Breast epithelium (tissue), 4 donors: Measurements from ENCODE around the gene CTNNA1. TPM values are rescaled to one million over a fixed set of nuclear protein-coding genes. Genes with fewer than 3 reads are reported as not detected.

Experiments
- DNase-seq, 2 donors: peaks; one replicate each; pipeline ENCODE4 v3.0.0-alpha.2; 2019; ENCODE audit warnings: low spot score in 2 of 2
- H3K27ac ChIP-seq, 2 donors: fragments of 200-600 bp; sonication (generic) in 1 of 2; one replicate each; pipeline ENCODE4 v1.5.1; 2016 to 2019; ENCODE audit warnings: mild to moderate bottlenecking in 1 of 2
- H3K27me3 ChIP-seq, 2 donors: fragments of 200-600 bp; sonication (generic) in 1 of 2; one replicate each; pipeline versions ENCODE4 v1.5.1 to v1.6.0; 2017 to 2019; ENCODE audit warnings: control low read depth in 1 of 2, mild to moderate bottlenecking in 1 of 2
- H3K36me3 ChIP-seq: fragments of 200-600 bp; one replicate; pipeline ENCODE4 v1.5.1; 2019
- H3K4me1 ChIP-seq, 2 donors: fragments of 200-600 bp; sonication (generic); one replicate each; pipeline ENCODE4 v1.5.1; 2016 to 2019; ENCODE audit warnings: control low read depth in 1 of 2
- H3K4me3 ChIP-seq, 3 donors: fragments of 200-600 bp; sonication (generic); 1 replicate in 2 of 3; 2 replicates in 1 of 3; pipeline ENCODE4 v1.5.1; 2016 to 2019; ENCODE audit warnings: mild to moderate bottlenecking in 3 of 3, moderate library complexity in 2 of 3
- H3K9me3 ChIP-seq, 2 donors: fragments of 200-600 bp; sonication (generic) in 1 of 2; one replicate each; pipeline ENCODE4 v1.5.1; 2016 to 2019; ENCODE audit warnings: control low read depth in 1 of 2
- CTCF ChIP-seq, 3 donors: fragments of 450-650 bp; IDR thresholded peaks; one replicate each; pipeline ENCODE4 v1.5.1; 2016 to 2017; ENCODE audit warnings: antibody characterized with exemption in 3 of 3, mild to moderate bottlenecking in 3 of 3, moderate library complexity in 3 of 3
- POLR2A ChIP-seq: fragments of 450-650 bp; IDR thresholded peaks from one replicate; pipeline ENCODE4 v1.6.1; 2016; ENCODE audit warnings: antibody characterized with exemption, mild to moderate bottlenecking, moderate library complexity
- POLR2AphosphoS5 ChIP-seq, 3 donors: sonication (generic); formaldehyde crosslinking; IDR thresholded peaks; one replicate each; pipeline ENCODE4 v1.6.1; 2017; ENCODE audit warnings: antibody characterized with exemption in 3 of 3
- intact Hi-C: fragments of 100-400 bp; cut with DNase I; formaldehyde crosslinking; loops from one replicate; pipeline ENCODE4 v1.15.1; 2023; ENCODE audit warnings: low total_unique reads
- total RNA-seq, 3 donors: library from RNA; depleted of rRNA; stranded (reverse); fragments of >200 nt; gene quantifications; one replicate each; pipeline ENCODE4 v1.1.0, GENCODE V29; 2016

Gene CTNNA1
- total RNA-seq, 3 donors from 2014 or later: 314 to 389 (median 321) TPM

GRCh38 chr5:138708791-138709190, 44.4 kb upstream of the CTNNA1 start:
- TF ChIP-seq CTCF (IDR thresholded peaks at IDR 0.05) (no peak), POLR2A (no peak), POLR2AphosphoS5 (IDR thresholded peaks at IDR 0.05) (no peak)
- H3K27ac ChIP-seq: no peak overlapping the region
- no peaks in the 10 kb centered on the region for H3K36me3 ChIP-seq
- H3K9me3 ChIP-seq: no peaks in the 10 kb centered on the region
- H3K4me1 ChIP-seq: no peaks in the 10 kb centered on the region
- no peak overlapping the region for H3K4me3 ChIP-seq
- H3K27me3 ChIP-seq: no peaks in the 10 kb centered on the region
- intact Hi-C loops: no loop called here
- no peak for DNase-seq

GRCh38 chr5:138709202-138709601, 44.0 kb upstream of the CTNNA1 start:
- TF ChIP-seq POLR2AphosphoS5 (IDR thresholded peaks at IDR 0.05) (no peak), CTCF (IDR thresholded peaks at IDR 0.05) (no peak), POLR2A (no peak)

GRCh38 chr5:138711087-138711486, 42.1 kb upstream of the CTNNA1 start:
- TF ChIP-seq POLR2A (no peak), CTCF (IDR thresholded peaks at IDR 0.05) (no peak), POLR2AphosphoS5 (IDR thresholded peaks at IDR 0.05) (no peak)
- Histone ChIP-seq H3K36me3 (no peaks in the 10 kb centered on the region), H3K27ac (no peak overlapping the region), H3K9me3 (no peaks in the 10 kb centered on the region), H3K4me1 (no peaks in the 10 kb centered on the region), H3K4me3 (no peak overlapping the region), H3K27me3 (no peaks in the 10 kb centered on the region)
- DNase-seq: no peak
- intact Hi-C loops: no loop called here

More at GRCh38 chr5:138709202-138709601, 44.0 kb upstream of the CTNNA1 start:
- no peak for DNase-seq
- intact Hi-C loops: no loop called here
- Histone ChIP-seq H3K27ac (no peak overlapping the region), H3K4me3 (no peak overlapping the region), H3K27me3 (no peaks in the 10 kb centered on the region), H3K4me1 (no peaks in the 10 kb centered on the region), H3K36me3 (no peaks in the 10 kb centered on the region), H3K9me3 (no peaks in the 10 kb centered on the region)

- intact Hi-C loops: no loop called here
- DNase-seq: no peak
- no peak for TF ChIP-seq POLR2A
- no peak for TF ChIP-seq CTCF (IDR thresholded peaks at IDR 0.05)
- no peak for TF ChIP-seq POLR2AphosphoS5 (IDR thresholded peaks at IDR 0.05)
- no peaks in the 10 kb centered on the region for H3K4me1 ChIP-seq
- no peak overlapping the region for H3K4me3 ChIP-seq
- H3K27ac ChIP-seq: no peak overlapping the region
- no peaks in the 10 kb centered on the region for H3K36me3 ChIP-seq
- no peaks in the 10 kb centered on the region for H3K27me3 ChIP-seq
- no peaks in the 10 kb centered on the region for H3K9me3 ChIP-seq
Measured at GRCh38 chr5:138711811-138712210, 41.4 kb upstream of the CTNNA1 start.

- Histone ChIP-seq H3K9me3 (no peaks in the 10 kb centered on the region), H3K4me1 (no peaks in the 10 kb centered on the region), H3K27me3 (no peaks in the 10 kb centered on the region), H3K27ac (no peak overlapping the region), H3K4me3 (no peak overlapping the region), H3K36me3 (no peaks in the 10 kb centered on the region)
- no peak for DNase-seq
- TF ChIP-seq POLR2AphosphoS5 (IDR thresholded peaks at IDR 0.05) (no peak), CTCF (IDR thresholded peaks at IDR 0.05) (no peak), POLR2A (no peak)
- intact Hi-C loops: no loop called here
Measured at GRCh38 chr5:138712324-138712723, 40.9 kb upstream of the CTNNA1 start.
